ENCODE data around the gene SASH3. TPM values are rescaled to one million over a fixed set of nuclear protein-coding genes. Genes with fewer than 3 reads are reported as not detected.

SASH3 gene
- total RNA-seq, 1 experiment from 2014 or later = not detected

DNA sequence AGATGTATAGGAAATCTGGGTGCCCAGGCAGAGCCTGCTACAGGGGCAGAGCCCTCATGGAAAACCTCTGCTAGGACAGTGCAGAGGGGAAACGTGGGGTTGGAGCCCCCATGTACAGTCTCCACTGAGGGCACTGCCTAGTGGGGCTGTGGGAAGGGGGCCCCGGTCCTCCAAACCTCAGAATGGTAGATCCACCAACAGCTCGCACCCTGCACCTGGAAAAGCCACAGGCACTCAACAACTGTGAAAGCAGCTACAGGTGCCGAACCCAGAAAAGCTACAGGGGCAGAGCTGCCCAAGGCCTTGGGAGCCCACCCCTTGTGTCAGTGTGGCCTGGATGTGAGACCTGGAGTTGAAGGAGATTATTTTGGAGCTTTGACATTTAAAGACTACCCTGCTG lies 46.4 kb upstream of the SASH3 start:
- no peaks in the 10 kb centered on the region for H3K9me3 ChIP-seq (ENCODE audit: low read depth, low read length, poor library complexity, severe bottlenecking)
- H3K4me1 ChIP-seq (ENCODE audit: insufficient read depth, low read length, poor library complexity, severe bottlenecking) = no peaks in the 10 kb centered on the region
- H3K27me3 ChIP-seq (replicated peaks; ENCODE audit: insufficient read depth, low read depth, low read length, poor library complexity) = no peaks in the 10 kb centered on the region
- BruUV-seq (replicated peaks) = no TSS peak
- TF ChIP-seq, protein P1, sequence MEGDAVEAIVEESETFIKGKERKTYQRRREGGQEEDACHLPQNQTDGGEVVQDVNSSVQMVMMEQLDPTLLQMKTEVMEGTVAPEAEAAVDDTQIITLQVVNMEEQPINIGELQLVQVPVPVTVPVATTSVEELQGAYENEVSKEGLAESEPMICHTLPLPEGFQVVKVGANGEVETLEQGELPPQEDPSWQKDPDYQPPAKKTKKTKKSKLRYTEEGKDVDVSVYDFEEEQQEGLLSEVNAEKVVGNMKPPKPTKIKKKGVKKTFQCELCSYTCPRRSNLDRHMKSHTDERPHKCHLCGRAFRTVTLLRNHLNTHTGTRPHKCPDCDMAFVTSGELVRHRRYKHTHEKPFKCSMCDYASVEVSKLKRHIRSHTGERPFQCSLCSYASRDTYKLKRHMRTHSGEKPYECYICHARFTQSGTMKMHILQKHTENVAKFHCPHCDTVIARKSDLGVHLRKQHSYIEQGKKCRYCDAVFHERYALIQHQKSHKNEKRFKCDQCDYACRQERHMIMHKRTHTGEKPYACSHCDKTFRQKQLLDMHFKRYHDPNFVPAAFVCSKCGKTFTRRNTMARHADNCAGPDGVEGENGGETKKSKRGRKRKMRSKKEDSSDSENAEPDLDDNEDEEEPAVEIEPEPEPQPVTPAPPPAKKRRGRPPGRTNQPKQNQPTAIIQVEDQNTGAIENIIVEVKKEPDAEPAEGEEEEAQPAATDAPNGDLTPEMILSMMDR (conservative IDR thresholded peaks at IDR 0.05; ENCODE audit: low read depth, low read length) = no peak
- TF ChIP-seq EZH2 (IDR thresholded peaks at IDR 0.05; ENCODE audit: borderline replicate concordance, low read depth, low read length, poor library complexity, severe bottlenecking) = no peak
- DNase-seq (ENCODE audit: low spot score) = no peak
- H3K27ac ChIP-seq (ENCODE audit: low read depth, low read length, poor library complexity, severe bottlenecking) = no peak overlapping the region
- H3K4me3 ChIP-seq (ENCODE audit: low read depth, low read length, poor library complexity, severe bottlenecking) = no peak overlapping the region
- H3K36me3 ChIP-seq (ENCODE audit: insufficient read depth, low read length, poor library complexity, severe bottlenecking) = no peaks in the 10 kb centered on the region
- POLR2A ChIA-PET (ENCODE audit: low non-redundant PET) = no interaction called here
- CTCF ChIA-PET = no interaction called here
- intact Hi-C loops (cut with micrococcal nuclease; ENCODE audit: unreplicated experiment) = no loop called here

DNA sequence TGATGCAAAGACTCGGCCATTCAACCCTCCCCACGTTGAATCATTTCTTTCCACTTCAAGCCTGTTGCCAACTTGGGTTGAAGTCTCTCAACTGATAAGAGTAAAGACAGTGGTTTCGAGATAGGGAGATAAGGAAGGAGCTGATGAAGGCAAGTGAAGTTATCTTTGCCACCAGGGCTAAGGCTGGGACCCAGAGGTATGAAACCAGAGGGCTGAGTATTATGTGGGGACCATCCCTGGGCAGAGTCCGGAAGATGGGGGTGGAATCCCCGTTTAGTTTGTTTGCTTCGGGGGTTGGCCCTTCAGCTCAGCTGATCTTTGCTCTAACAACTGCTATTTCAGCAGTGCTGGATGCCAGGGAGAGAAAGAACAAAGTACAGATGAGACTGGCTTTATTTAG lies 43.3 kb upstream of the SASH3 start:
- intact Hi-C loops (cut with micrococcal nuclease; ENCODE audit: unreplicated experiment) = no loop called here
- no peaks in the 10 kb centered on the region for H3K9me3 ChIP-seq (ENCODE audit: low read depth, low read length, poor library complexity, severe bottlenecking)
- DNase-seq (ENCODE audit: low spot score) = no peak
- H3K27ac ChIP-seq (ENCODE audit: low read depth, low read length, poor library complexity, severe bottlenecking) = no peak overlapping the region
- no peaks in the 10 kb centered on the region for H3K27me3 ChIP-seq (replicated peaks; ENCODE audit: insufficient read depth, low read depth, low read length, poor library complexity)
- POLR2A ChIA-PET (ENCODE audit: low non-redundant PET) = no interaction called here
- BruUV-seq (replicated peaks) = no TSS peak
- CTCF ChIA-PET = no interaction called here
- TF ChIP-seq EZH2 (IDR thresholded peaks at IDR 0.05; ENCODE audit: borderline replicate concordance, low read depth, low read length, poor library complexity, severe bottlenecking) = no peak
- TF ChIP-seq, protein P1 (conservative IDR thresholded peaks at IDR 0.05; ENCODE audit: low read depth, low read length) = no peak
- no peaks in the 10 kb centered on the region for H3K4me1 ChIP-seq (ENCODE audit: insufficient read depth, low read length, poor library complexity, severe bottlenecking)
- no peaks in the 10 kb centered on the region for H3K36me3 ChIP-seq (ENCODE audit: insufficient read depth, low read length, poor library complexity, severe bottlenecking)
- no peak overlapping the region for H3K4me3 ChIP-seq (ENCODE audit: low read depth, low read length, poor library complexity, severe bottlenecking)

DNA sequence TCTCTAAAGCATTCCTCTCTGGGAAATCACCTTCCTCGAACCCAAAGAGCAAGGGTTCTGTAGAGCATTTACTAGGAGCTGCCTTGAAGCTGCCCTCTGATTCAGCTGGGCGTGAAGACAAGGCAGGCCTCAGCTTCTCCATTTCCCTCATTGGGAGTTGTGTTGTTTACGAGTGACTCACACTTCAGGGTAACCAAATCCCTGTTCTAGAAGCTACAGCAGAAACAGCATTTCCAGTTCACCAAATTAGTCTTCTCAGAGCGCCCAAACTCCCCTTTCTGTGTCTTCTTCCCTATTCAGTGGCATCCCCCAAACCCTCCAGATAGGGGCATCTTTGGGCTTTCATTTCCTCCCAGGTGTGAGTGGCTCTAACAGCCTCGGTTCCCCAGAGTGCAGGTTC lies 41.8 kb upstream of the SASH3 start:
- CTCF ChIA-PET = no interaction called here
- Histone ChIP-seq H3K4me3 (ENCODE audit: low read depth, low read length, poor library complexity, severe bottlenecking) (no peak overlapping the region), H3K27ac (ENCODE audit: low read depth, low read length, poor library complexity, severe bottlenecking) (no peak overlapping the region), H3K27me3 (replicated peaks; ENCODE audit: insufficient read depth, low read depth, low read length, poor library complexity) (no peaks in the 10 kb centered on the region), H3K36me3 (ENCODE audit: insufficient read depth, low read length, poor library complexity, severe bottlenecking) (no peaks in the 10 kb centered on the region), H3K4me1 (ENCODE audit: insufficient read depth, low read length, poor library complexity, severe bottlenecking) (no peaks in the 10 kb centered on the region), H3K9me3 (ENCODE audit: low read depth, low read length, poor library complexity, severe bottlenecking) (no peaks in the 10 kb centered on the region)
- POLR2A ChIA-PET (ENCODE audit: low non-redundant PET) = no interaction called here
- no peak for DNase-seq (ENCODE audit: low spot score)
- intact Hi-C loops (cut with micrococcal nuclease; ENCODE audit: unreplicated experiment) = no loop called here
- no TSS peak for BruUV-seq (replicated peaks)
- no peak for TF ChIP-seq EZH2 (IDR thresholded peaks at IDR 0.05; ENCODE audit: borderline replicate concordance, low read depth, low read length, poor library complexity, severe bottlenecking)
- TF ChIP-seq, protein P1 (conservative IDR thresholded peaks at IDR 0.05; ENCODE audit: low read depth, low read length) = no peak
